ENCODE data around the gene PIGQ. TPM values are rescaled to one million over a fixed set of nuclear protein-coding genes. Genes with fewer than 3 reads are reported as not detected.

PIGQ gene
- total and polyA plus RNA-seq, 2 of the 4 experiments (the other 2 are of a cell fraction), result 5.9 to 36.8 TPM

DNA sequence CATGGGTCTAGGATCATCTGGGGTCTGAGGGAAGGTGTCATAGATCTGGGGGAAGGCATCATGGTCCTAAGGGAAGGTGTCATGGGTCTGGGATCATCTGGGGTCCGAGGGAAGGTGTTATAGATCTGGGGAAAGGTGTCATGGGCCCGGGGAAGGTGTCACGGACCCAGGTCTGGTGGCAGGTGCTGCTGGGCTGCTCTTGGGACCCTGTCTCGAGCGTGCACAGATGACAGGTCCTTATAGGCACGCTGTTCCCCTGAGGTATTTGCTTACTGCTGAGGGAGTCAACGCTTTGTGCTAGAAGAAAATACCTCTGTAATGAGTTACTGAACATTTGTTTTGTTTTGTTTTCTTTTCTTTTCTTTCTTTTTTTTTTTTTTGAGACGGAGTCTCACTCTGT, 21.5 kb downstream of the PIGQ start:
- H3K56ac ChIP-seq (ENCODE audit: extremely low read depth, insufficient read depth, low read length), result no peak overlapping the region
- 0 out of 2 replicates have a peak, but pooled peaks cover 2% of the 10 kb centered on the region for H3K36me3 ChIP-seq (ENCODE audit: control insufficient read depth, insufficient read depth, low read length)
- H3K79me1 ChIP-seq (ENCODE audit: low read depth in 1 of 2, low read length in 2 of 2), result peaks cover 25 to 82% of the 10 kb centered on the region in 2 experiments; a peak in 3 of 4 replicates
- no peak overlapping the region for H2BK15ac ChIP-seq (ENCODE audit: low read depth, low read length)
- no peak overlapping the region for H3K9ac ChIP-seq (ENCODE audit: low read depth, low read length)
- no TSS peak for BruUV-seq (replicated peaks)
- H3K4me3 ChIP-seq (ENCODE audit: insufficient read depth, low read depth, low read length), result peak overlapping the region; percentile 98; the same call in 1 of the 2 replicates
- H3K14ac ChIP-seq (replicated peaks; ENCODE audit: low read depth, low read length), result no peak overlapping the region
- H4K5ac ChIP-seq (ENCODE audit: low read depth, low read length), result no peak overlapping the region
- DNase-seq (no peak), ATAC-seq (ENCODE audit: low read depth) (no peak)
- no peak overlapping the region for H2BK5ac ChIP-seq (ENCODE audit: low read depth, low read length, poor library complexity, severe bottlenecking)
- in situ Hi-C loops (cut with MboI; ENCODE audit: low sequenced_read_pairs) (no loop called here), dilution Hi-C loops (cut with HindIII; ENCODE audit: low sequenced_read_pairs, unreplicated experiment) (no loop called here), intact Hi-C loops (cut with micrococcal nuclease) (no loop called here)
- no peak overlapping the region for H3K4ac ChIP-seq (ENCODE audit: low read depth, low read length)
- H3K4me2 ChIP-seq (ENCODE audit: low read depth, low read length), result peak overlapping the region; percentile 95
- 0 out of 2 replicates have a peak overlapping the region, but pooled peaks have one; percentile 67 for H2AK5ac ChIP-seq (ENCODE audit: low read depth, low read length)
- H3K9me3 ChIP-seq (ENCODE audit: control insufficient read depth, insufficient read depth, low read length), result no peaks in the 10 kb centered on the region
- H2AFZ ChIP-seq (replicated peaks; ENCODE audit: low read length, poor library complexity), result no peak overlapping the region
- peak overlapping the region; percentile 92; the same call in 1 of the 2 replicates for H3K23ac ChIP-seq (ENCODE audit: low read depth, low read length)
- no peak overlapping the region for H2AK9ac ChIP-seq (replicated peaks; ENCODE audit: low read depth, low read length, poor library complexity)
- H3K4me1 ChIP-seq (ENCODE audit: control insufficient read depth, insufficient read depth, low read length), result peaks cover 15% of the 10 kb centered on the region
- no peak overlapping the region for H2BK120ac ChIP-seq (ENCODE audit: low read depth, low read length)
- POLR2A ChIA-PET (ENCODE audit: unreplicated experiment), result no interaction called here
- CTCF ChIA-PET, result interaction anchor here (0.7 kb wide), 1 partner anchor 50 kb away, joined by 3 read pairs; the partner anchor contains the start of gene MCRIP2
- H3K9me1 ChIP-seq (ENCODE audit: insufficient read depth, low read length), result peaks cover 20% of the 10 kb centered on the region; the same call in 1 of the 2 replicates
- TF ChIP-seq FOS (IDR thresholded peaks at IDR 0.05; ENCODE audit: low read depth, low read length), result no peak
- TF ChIP-seq SMC3 (IDR thresholded peaks at IDR 0.05; ENCODE audit: low read depth, low read length), result no peak
- TF ChIP-seq CHD1 (IDR thresholded peaks at IDR 0.05; ENCODE audit: low read depth, low read length), result no peak
- no peak for TF ChIP-seq CEBPB (IDR thresholded peaks at IDR 0.05; ENCODE audit: low read depth, low read length)
- no peak for TF ChIP-seq MAFK (IDR thresholded peaks at IDR 0.05; ENCODE audit: low read depth, low read length)
- no peak for TF ChIP-seq BHLHE40 (IDR thresholded peaks at IDR 0.05; ENCODE audit: low read depth, low read length)
- TF ChIP-seq RCOR1 (IDR thresholded peaks at IDR 0.05; ENCODE audit: insufficient replicate concordance, low read length), result no peak
- TF ChIP-seq MXI1 (IDR thresholded peaks at IDR 0.05; ENCODE audit: borderline replicate concordance, low read depth, low read length), result no peak
- TF ChIP-seq, protein P1, sequence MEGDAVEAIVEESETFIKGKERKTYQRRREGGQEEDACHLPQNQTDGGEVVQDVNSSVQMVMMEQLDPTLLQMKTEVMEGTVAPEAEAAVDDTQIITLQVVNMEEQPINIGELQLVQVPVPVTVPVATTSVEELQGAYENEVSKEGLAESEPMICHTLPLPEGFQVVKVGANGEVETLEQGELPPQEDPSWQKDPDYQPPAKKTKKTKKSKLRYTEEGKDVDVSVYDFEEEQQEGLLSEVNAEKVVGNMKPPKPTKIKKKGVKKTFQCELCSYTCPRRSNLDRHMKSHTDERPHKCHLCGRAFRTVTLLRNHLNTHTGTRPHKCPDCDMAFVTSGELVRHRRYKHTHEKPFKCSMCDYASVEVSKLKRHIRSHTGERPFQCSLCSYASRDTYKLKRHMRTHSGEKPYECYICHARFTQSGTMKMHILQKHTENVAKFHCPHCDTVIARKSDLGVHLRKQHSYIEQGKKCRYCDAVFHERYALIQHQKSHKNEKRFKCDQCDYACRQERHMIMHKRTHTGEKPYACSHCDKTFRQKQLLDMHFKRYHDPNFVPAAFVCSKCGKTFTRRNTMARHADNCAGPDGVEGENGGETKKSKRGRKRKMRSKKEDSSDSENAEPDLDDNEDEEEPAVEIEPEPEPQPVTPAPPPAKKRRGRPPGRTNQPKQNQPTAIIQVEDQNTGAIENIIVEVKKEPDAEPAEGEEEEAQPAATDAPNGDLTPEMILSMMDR (conservative IDR thresholded peaks at IDR 0.05; ENCODE audit: low read depth, low read length), result no peak
- no peak for TF ChIP-seq MAZ (IDR thresholded peaks at IDR 0.05; ENCODE audit: borderline replicate concordance, low read depth, low read length)
- no peak overlapping the region for H3K18ac ChIP-seq (ENCODE audit: low read depth, low read length)
- H4K8ac ChIP-seq (ENCODE audit: low read depth in 2 of 2, low read length in 2 of 2), result no peak overlapping the region
- H3K27me3 ChIP-seq (ENCODE audit: control insufficient read depth, insufficient read depth, low read length), result no peaks in the 10 kb centered on the region
- peaks cover 56% of the 10 kb centered on the region for H4K20me1 ChIP-seq (ENCODE audit: insufficient read depth, low read length)
- no peak overlapping the region for H2BK20ac ChIP-seq (ENCODE audit: low read depth, low read length)
- 76% methylated on average over 5 of the region's 8 CpGs; no CpG with 5 or more reads in 1 of the 2 experiments for WGBS, 2 experiments (ENCODE audit: extremely low coverage in 2 of 2, insufficient read length in 1 of 2)
- H4K91ac ChIP-seq (ENCODE audit: insufficient read depth, low read depth, low read length), result no peak overlapping the region
- no peak overlapping the region for H3K27ac ChIP-seq (ENCODE audit: insufficient read depth, low read length)

All from IMR-90 (cell line).